ENCODE data around the gene ANKRD65.
"Not testable (repeated sequence)": the region's sequence is repeated elsewhere in the genome, so short reads cannot be mapped to it uniquely, and the experiment has no call there.

ANKRD65 gene

DNA sequence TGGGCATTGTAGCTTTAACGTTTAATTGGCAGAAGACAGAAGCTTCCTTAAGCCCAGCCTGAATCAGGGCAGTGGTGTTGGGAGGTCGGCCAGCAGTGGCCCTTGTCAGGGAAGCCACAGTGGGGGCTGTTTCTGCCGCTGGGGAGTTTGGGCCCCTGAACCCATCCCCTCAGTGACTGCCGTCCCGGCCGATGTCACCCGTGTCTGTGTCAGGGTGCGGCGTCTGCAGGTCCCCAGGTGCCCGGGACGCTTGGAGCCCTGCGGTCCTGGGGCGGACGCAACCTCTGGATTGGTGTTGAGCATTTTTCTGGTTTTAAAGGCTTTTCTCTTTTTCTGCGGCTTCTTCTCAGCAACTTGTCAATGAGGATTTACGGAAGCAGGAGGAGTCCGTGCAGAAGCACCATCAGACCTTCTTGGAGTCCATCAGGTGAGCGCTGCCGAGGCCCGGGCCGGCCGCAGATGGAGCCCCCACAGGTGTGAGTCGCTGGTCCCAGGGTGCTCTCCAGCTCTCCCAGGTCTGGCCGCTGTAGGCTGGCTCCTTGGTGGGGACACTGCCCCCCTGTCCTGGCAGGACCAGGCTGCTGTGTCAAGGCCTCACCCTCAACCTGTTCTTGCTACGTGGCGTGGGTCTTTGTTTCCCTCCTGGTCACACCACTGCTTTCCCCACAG, 30.8 kb upstream of the ANKRD65 start:
- no peak overlapping the region for H3K4me3 ChIP-seq (ENCODE audit: low read length)
- TF ChIP-seq ZNF274 (IDR thresholded peaks at IDR 0.05; ENCODE audit: low read depth, low read length): no peak

DNA sequence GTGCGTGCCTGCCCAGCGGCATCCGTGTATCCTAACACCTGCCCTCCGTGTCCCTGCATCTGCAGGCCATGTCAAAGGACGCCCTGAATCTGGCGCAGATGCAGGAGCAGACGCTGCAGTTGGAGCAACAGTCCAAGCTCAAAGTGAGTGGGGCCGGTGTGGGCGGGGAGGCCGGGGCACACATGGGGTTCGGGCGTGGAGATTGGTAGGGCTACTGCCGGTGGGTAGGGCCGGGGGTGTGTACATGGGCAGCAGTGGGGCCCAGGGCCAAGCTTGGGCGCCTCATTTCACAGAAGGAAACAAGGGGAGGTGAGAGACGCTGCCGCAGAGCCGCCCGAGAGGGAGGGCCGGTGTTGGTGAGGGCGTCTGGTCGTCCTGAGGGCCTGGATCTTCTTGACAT, 29.5 kb upstream of the ANKRD65 start:
- not testable (repeated sequence) for H3K4me3 ChIP-seq (ENCODE audit: low read length)

DNA sequence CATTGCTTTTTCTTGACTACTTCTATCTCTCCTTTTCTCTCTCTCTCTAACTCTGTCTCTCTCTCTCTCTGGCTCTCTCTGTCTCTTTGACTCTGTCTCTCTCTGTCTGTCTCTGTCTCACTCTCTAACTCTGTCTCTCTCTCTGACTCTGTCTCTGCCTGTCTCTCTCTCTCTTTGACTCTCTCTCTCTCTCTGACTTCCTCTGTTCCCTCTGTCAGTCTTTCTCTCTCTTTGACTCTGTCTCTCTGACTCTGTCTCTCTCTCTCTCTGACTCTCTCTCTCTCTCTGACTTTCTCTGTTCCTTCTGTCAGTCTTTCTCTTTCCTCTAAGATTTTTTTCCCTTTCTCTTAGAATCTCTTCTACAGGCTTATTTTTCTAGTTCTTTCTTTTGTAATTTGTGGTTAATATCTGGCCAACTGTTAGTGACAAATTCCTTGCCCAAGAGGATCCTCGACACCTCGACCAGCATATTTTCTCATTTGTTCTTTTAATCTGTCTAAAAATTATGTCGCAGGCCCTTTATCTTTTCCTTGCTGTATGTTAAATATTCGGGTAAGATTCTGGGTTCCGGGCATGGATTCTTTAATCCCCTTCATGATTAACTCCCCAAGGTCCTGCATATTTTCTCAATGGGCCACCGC, 28.1 kb upstream of the ANKRD65 start, which contains the start of gene ATAD3C:
Gene ATAD3C, plus strand, starts transcription at position 591 of the 641 bp plus-strand sequence. CDS start 995 bp downstream, outside the sequence.
- no peak for TF ChIP-seq ZNF274 (IDR thresholded peaks at IDR 0.05; ENCODE audit: low read depth, low read length)

DNA sequence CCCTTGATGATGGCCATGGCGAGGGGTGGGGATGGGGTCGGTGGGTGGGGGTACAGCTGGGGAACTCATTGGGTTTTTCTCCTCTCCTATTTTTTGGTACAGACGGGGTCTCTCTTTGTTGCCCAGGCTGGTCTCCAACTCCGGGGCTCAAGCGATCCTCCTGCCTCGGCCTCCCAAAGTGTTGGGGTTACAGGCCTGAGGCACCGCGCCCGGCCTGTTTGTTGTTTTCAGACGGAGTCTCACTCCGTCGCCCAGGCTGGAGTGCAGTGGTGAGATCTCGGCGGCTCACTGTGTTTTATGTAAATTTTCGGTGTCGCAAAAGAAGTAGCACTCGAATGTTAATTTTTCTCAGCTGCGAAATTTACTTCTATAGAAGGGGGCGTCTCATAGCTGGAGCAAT, 25.6 kb upstream of the ANKRD65 start:
- H3K4me3 ChIP-seq (ENCODE audit: low read length): not testable (repeated sequence)

More for the DNA sequence above, 28.1 kb upstream of the ANKRD65 start, which contains the start of gene ATAD3C:
- no peak within 1 kb of the TSS for H3K4me3 ChIP-seq (ENCODE audit: low read length)

DNA sequence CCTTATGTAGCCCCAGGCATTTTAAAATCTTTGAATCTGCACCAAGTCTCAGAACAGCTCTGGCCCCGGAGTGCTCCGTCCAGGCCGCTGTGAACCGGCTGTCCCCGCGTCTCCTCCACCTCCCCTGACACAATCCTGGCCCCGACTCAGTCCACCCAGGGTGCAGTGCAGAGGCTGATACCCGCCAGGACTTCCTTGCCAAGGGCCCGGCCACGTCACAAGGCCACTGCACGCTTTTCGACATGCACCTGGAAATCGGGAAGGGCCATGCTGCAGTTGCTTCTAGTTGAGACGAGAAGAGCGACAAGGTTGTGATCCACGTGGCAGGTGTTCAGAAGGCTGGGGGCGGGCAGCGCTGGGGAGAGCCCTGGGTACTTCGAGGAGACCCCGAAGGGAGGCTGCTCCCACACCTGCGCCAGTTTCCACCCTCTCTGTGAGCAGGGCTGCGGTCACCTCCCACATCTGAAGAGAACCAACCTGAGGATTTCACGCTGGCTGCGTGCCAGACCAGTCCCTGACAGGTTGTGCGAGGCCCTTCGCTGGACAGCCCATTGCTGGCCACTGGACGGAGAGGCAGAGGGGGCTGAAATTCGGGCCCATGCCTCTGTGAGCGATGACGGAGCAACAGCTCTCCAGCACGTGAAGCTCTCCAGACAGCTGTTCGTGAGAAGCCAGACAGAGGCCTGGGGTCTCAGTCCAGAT, 21.1 kb upstream of the ANKRD65 start:
- H3K4me3 ChIP-seq (ENCODE audit: low read length): no peak overlapping the region
- TF ChIP-seq ZNF274 (IDR thresholded peaks at IDR 0.05; ENCODE audit: low read depth, low read length): no peak

DNA sequence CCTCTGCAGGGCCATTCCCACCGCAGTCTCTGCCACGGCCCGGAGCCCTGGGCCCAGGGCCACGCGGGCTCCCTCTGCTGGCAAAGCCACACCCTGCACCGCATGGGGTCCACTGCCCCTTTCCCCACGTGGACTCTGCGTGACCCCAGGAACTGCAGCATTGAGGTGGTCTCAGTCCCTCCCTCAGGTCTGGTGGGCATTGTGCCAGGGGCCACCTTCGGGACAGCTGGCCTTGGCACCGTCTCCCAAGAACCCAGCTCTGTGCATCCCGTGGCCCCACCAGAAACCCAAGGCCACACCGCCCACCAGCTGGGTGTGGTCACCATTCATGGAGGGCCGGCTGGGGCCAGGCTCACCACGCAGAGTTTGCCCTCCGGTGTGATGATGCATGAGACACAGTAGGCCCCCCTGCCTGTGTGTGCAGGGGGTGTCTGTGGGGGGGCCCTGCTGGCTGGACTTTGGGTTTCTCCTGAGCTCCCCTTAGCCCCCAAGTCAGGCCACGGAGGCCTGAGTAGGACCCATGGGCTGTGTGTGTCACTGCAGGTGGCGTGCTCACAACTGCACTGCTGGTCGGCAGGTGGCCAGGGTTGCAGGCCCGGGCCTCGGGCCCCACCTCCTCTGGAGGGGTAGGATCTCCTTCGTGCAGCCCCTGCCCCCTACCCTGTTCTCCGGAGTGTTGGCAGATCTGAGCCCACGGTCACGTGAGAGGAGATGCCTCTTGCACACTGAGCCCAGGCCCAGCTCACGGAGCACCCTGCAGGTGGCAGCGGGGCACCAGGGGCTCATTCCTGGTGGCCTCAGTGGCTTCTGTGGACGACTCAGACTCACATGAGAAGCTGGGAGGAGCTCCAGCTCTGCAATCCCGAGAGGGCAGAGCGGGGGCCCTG, 20.2 kb upstream of the ANKRD65 start:
- H3K4me3 ChIP-seq (ENCODE audit: low read length): no peak overlapping the region

DNA sequence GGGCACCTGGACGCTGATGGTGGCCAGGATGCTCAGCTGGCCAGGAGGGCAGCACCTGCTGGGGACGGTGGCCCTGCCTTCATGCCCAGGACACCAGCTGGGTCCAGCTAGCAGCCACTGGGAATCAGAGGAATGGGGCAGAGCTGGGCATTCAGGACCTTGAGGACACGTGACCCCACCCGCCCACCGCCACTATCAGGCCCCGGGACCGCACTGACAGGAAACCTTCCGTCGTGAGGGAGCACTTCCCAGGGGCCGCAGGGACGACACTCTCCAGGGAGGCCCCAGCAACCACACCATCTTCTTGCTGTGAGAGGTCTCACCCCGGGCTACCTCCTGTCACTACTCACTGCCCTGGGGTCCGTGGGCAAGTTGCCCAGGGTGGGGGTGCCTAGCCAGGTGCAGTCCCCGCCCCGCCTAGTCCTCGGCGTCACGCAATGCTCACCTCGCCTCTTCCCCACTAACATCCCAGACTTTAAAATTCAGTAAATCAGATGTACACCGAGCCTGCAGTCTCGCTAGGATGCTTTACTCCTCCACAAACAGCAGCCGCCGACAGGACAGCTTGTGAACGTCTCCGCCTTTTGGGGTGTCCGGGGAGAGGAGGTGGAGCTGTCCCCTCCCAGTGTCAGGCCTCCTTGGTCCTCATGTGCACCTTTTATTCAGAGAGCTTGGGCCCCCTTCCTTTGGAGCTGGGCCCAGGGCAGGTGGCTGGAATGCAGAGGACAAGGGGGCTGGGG, 19.4 kb upstream of the ANKRD65 start:
- no peak overlapping the region for H3K4me3 ChIP-seq (ENCODE audit: low read length)
- no peak for TF ChIP-seq ZNF274 (IDR thresholded peaks at IDR 0.05; ENCODE audit: low read depth, low read length)

More for the DNA sequence above, 20.2 kb upstream of the ANKRD65 start:
- TF ChIP-seq ZNF274 (IDR thresholded peaks at IDR 0.05; ENCODE audit: low read depth, low read length): no peak

DNA sequence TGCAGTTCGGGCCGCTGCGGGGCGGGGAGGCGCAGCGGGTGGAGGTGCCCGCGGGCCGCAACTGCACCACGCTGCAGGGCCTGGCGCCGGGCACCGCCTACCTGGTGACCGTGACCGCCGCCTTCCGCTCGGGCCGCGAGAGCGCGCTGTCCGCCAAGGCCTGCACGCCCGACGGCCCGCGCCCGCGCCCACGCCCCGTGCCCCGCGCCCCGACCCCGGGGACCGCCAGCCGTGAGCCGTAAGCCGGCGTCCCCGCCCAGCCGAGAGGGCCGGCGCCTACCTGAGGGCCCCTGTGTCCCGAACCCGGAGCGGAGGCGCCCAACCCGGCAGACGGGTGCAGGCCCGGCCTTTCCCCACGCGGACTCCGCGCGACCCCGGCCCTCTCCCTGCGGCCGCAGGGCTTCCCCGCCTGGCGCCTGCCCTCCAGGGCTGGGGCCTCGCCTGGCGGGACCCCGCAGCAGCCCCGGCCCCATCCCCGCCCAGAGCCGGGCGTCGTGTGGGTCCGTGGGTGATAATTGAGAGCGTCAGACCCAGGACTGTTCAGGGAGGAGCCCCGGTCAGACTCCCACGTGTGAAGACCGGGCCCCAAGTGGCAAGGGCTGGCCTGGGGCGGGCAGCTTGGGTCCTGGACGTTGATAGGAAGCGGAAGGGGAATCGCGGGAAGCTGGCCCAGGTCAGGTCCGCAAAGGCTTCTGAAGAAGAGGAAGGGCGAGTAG, 18.6 kb upstream of the ANKRD65 start:
- no peak for TF ChIP-seq ZNF274 (IDR thresholded peaks at IDR 0.05; ENCODE audit: low read depth, low read length)
- H3K4me3 ChIP-seq (ENCODE audit: low read length): no peak overlapping the region

DNA sequence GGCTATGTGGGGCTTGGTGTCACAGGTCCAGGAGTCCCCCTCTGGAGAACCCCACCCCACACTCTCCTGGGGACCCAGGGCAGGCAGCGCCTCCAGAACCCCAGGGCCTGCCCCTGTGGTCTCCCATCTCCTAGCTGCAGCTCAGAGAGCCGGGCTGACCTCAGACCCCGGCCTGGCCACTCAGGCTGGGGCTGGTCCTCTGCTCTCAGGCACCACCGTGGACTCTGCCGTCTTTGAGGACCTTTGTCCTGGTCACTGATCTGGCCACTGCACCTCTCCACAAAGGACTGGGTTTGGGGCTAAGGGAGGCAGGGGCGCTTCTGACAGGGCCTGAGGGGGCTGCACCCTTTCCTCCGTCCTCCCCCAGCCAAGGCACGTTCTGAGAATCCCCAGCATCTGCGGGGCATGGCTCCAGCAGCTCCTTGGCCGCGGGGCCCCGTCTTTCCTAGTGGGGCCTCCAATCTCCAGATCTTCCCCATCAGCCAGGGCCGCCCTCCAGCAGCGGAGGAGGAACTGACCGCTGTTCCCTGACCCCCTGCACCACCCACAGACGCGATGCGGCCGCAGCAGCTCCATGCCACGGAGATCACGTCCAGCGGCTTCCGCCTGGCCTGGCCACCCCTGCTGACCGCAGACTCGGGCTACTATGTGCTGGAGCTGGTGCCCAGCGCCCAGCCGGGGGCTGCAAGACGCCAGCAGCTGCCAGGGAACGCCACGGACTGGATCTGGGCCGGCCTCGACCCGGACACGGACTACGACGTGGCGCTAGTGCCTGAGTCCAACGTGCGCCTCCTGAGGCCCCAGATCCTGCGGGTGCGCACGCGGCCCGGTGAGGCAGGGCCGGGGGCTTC, 17.7 kb upstream of the ANKRD65 start:
- H3K4me3 ChIP-seq (ENCODE audit: low read length): no peak overlapping the region
- no peak for TF ChIP-seq ZNF274 (IDR thresholded peaks at IDR 0.05; ENCODE audit: low read depth, low read length)

DNA sequence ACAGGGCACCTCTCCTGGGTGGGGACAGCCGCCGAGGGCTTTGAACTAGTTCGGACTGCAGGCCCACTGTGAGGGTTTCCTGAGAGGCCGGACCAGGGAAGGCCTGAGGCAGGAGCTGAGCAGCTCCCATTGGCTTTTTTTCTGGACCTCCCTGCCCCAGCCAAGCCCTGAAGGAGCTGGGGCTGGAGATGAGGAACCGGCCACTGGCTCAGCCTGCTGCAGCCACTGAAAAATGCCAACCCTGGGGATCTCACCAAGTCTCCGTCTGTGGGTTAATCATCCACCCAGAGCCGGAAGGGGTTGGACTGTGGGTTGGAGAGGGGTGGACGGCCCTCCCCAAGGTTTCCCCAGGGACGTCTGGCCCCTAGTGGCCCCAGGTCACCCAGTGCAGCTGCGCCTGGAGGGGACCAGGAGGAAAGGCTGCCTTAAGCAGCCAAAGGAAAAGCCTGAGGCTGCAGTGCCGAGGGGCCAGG, 16.9 kb upstream of the ANKRD65 start:
- no peak for TF ChIP-seq ZNF274 (IDR thresholded peaks at IDR 0.05; ENCODE audit: low read depth, low read length)
- H3K4me3 ChIP-seq (ENCODE audit: low read length): no peak overlapping the region

DNA sequence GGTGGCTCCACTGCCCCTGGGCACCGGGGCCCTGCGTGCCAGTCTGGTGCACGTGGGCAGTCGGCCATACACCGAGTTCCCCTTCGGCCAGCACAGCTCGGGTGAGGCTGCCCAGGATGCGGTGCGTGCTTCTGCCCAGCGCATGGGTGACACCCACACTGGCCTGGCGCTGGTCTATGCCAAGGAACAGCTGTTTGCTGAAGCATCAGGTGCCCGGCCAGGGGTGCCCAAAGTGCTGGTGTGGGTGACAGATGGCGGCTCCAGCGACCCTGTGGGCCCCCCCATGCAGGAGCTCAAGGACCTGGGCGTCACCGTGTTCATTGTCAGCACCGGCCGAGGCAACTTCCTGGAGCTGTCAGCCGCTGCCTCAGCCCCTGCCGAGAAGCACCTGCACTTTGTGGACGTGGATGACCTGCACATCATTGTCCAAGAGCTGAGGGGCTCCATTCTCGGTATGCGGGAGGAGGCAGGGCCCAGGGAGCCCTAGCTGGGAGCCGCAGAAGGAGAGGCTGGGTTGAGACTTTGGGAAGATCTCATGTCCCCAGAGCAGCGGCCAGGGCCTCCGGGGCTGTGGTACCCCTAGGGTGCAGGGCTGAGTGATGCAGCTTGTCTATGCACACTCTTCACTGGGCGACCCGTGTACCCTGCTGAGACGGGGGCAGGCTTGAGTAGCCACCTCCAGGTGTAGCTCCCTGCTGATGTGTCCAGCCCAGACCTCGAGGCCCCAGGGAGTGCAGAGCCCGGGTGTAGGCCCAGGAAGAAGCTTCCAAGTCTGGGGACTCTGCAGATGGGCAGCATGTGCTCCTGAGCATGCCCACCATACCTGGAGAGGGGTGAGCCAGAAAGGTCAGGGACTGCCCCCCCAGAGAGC, 16.2 kb upstream of the ANKRD65 start:
- no peak for TF ChIP-seq ZNF274 (IDR thresholded peaks at IDR 0.05; ENCODE audit: low read depth, low read length)
- H3K4me3 ChIP-seq (ENCODE audit: low read length): no peak overlapping the region

Measured in GM08714 (cell line).